HG03095 (cell line): Measurements from ENCODE around the gene TPRX1.
"Not testable (repeated sequence)": the region's sequence is repeated elsewhere in the genome, so short reads cannot be mapped to it uniquely, and the experiment has no call there.

Experiments used
- ATAC-seq: cut with Tn5 transposase; IDR thresholded peaks from one replicate; pipeline ENCODE4 v1.9.1; 2021; ENCODE audit warnings: moderate library complexity; ENCODE audit not compliant: unreplicated experiment

Gene TPRX1

GRCh38 chr19:47802521-47803043, 1.8 kb downstream of the TPRX1 start:
- no peak for ATAC-seq

GRCh38 chr19:47801270-47801669, 3.1 kb downstream of the TPRX1 start:
- no peak for ATAC-seq

- ATAC-seq: no peak
Observed at GRCh38 chr19:47798904-47799266, 5.5 kb downstream of the TPRX1 start.

- no peak for ATAC-seq
Observed at GRCh38 chr19:47797996-47798903, 6.1 kb downstream of the TPRX1 start.

- no peak for ATAC-seq
Observed at GRCh38 chr19:47796785-47797184, 7.6 kb downstream of the TPRX1 start.

GRCh38 chr19:47794526-47794925, 9.8 kb downstream of the TPRX1 start:
- no peak for ATAC-seq

- no peak for ATAC-seq
Observed at GRCh38 chr19:47792616-47793015, 11.7 kb downstream of the TPRX1 start.

- no peak for ATAC-seq
Observed at GRCh38 chr19:47790398-47790814, 13.9 kb downstream of the TPRX1 start.

GRCh38 chr19:47789811-47790210, 14.5 kb downstream of the TPRX1 start:
- not testable (repeated sequence) for ATAC-seq

GRCh38 chr19:47787307-47787706, 17.0 kb downstream of the TPRX1 start:
- not testable (repeated sequence) for ATAC-seq

GRCh38 chr19:47786566-47786965, 17.8 kb downstream of the TPRX1 start:
- ATAC-seq: no peak

- no peak for ATAC-seq
Observed at GRCh38 chr19:47781590-47782262, 22.6 kb downstream of the TPRX1 start.

- ATAC-seq: no peak
Observed at GRCh38 chr19:47780215-47780551, 24.2 kb downstream of the TPRX1 start.

GRCh38 chr19:47779524-47780214, 24.7 kb downstream of the TPRX1 start:
- no peak for ATAC-seq

- ATAC-seq: no peak
Observed at GRCh38 chr19:47778954-47779351, 25.4 kb downstream of the TPRX1 start.

GRCh38 chr19:47778049-47778953, 26.1 kb downstream of the TPRX1 start, which contains the start of gene SELENOW:
Gene SELENOW (plus strand): TSS chr19:47778703. CDS start chr19:47778786, 83 bp downstream.
- ATAC-seq: peak; percentile 72

- ATAC-seq: not testable (repeated sequence)
Observed at GRCh38 chr19:47777245-47778048, 26.9 kb downstream of the TPRX1 start.

GRCh38 chr19:47776568-47776967, 27.8 kb downstream of the TPRX1 start:
- no peak for ATAC-seq

- ATAC-seq: not testable (repeated sequence)
Observed at GRCh38 chr19:47771291-47771690, 33.1 kb downstream of the TPRX1 start.
